SU-DHL-6 (cell line): ENCODE measurements around the gene FAM107B.

Experiments used
- H2AFZ ChIP-seq: fragments of 200-600 bp; sonication (generic); 2 replicates; pipeline ENCODE4 v1.6.1; 2014; ENCODE audit warnings: low read depth, mild to moderate bottlenecking, moderate library complexity, mixed read lengths, antibody characterized with exemption, low read length; ENCODE audit not compliant: severe bottlenecking
- H3F3A ChIP-seq: fragments of 200-600 bp; shearing (Covaris generic); 2 replicates; pipeline ENCODE4 v1.6.0; 2016; ENCODE audit warnings: antibody characterized with exemption, mild to moderate bottlenecking; ENCODE audit not compliant: insufficient read depth
- H3K27ac ChIP-seq: fragments of 200-600 bp; sonication (generic); 2 replicates; pipeline ENCODE4 v1.5.1; 2016; ENCODE audit warnings: low read depth, mild to moderate bottlenecking, low read length, moderate library complexity, mixed read lengths
- H3K27me3 ChIP-seq: fragments of 200-600 bp; sonication (generic), shearing (Covaris generic); 2 replicates; pipeline ENCODE4 v1.6.0; 2014; ENCODE audit warnings: mild to moderate bottlenecking, low read length
- H3K36me3 ChIP-seq: fragments of 200-600 bp; sonication (generic); 2 replicates; pipeline ENCODE4 v1.6.1; 2014; ENCODE audit warnings: mild to moderate bottlenecking, low read length, mixed read lengths
- H3K4me2 ChIP-seq: fragments of 300-600, 200-600 bp; shearing (Covaris generic), sonication (generic); 2 replicates; pipeline ENCODE4 v1.6.0; 2014; ENCODE audit warnings: low read length, low read depth, mild to moderate bottlenecking; ENCODE audit not compliant: poor library complexity, severe bottlenecking
- H3K4me3 ChIP-seq: fragments of 200-600 bp; sonication (generic); 2 replicates; pipeline ENCODE4 v1.5.1; 2014; ENCODE audit warnings: antibody characterized with exemption, low read length, mild to moderate bottlenecking, mixed read lengths; ENCODE audit not compliant: insufficient read depth, poor library complexity, severe bottlenecking
- H3K79me2 ChIP-seq: fragments of 200-600 bp; sonication (generic); 2 replicates; pipeline ENCODE4 v1.6.1; 2014; ENCODE audit warnings: mild to moderate bottlenecking, low read length, moderate library complexity; ENCODE audit not compliant: insufficient read depth
- H3K9ac ChIP-seq: fragments of 200-600 bp; sonication (generic); 2 replicates; pipeline ENCODE4 v1.7.0; 2014; ENCODE audit warnings: mild to moderate bottlenecking, low read length
- H3K9me2 ChIP-seq: fragments of 200-600 bp; sonication (generic); replicated peaks from 2 replicates; pipeline ENCODE4 v1.6.1; 2014; ENCODE audit warnings: low read length; ENCODE audit not compliant: insufficient read depth
- H3K9me3 ChIP-seq: fragments of 200-600 bp; sonication (generic); 2 replicates; pipeline ENCODE4 v1.6.1; 2014; ENCODE audit warnings: low read length, mixed read lengths; ENCODE audit not compliant: insufficient read depth
- H4K20me1 ChIP-seq: fragments of 200-600 bp; sonication (generic); 2 replicates; pipeline ENCODE4 v1.6.1; 2014; ENCODE audit warnings: low read depth, mild to moderate bottlenecking, antibody characterized with exemption, low read length, moderate library complexity, mixed read lengths
- CTCF ChIP-seq: fragments of 200-600 bp; sonication (generic); IDR thresholded peaks from one replicate; pipeline ENCODE4 v1.5.1; 2017; ENCODE audit warnings: antibody characterized with exemption, mild to moderate bottlenecking, low read length, moderate library complexity; ENCODE audit not compliant: insufficient read depth, poor library complexity, severe bottlenecking
- EZH2phosphoT487 ChIP-seq: fragments of 200-600 bp; sonication (generic), shearing (Covaris generic); conservative IDR thresholded peaks from 2 replicates; pipeline ENCODE4 v1.6.1; 2018; ENCODE audit warnings: mild to moderate bottlenecking, antibody characterized with exemption, low read length, moderate library complexity, mixed read lengths

Gene FAM107B

GRCh38 chr10:14776546-14776945 lies 1.8 kb upstream of the FAM107B start:
- no peak for TF ChIP-seq CTCF
- TF ChIP-seq EZH2phosphoT487: no peak
- Histone ChIP-seq H3K27ac (no peak overlapping the region), H3K9me3 (no peaks in the 10 kb centered on the region), H3K4me2 (no peak overlapping the region), H3K27me3 (no peaks in the 10 kb centered on the region), H3K9ac (no peak overlapping the region), H3K79me2 (no peaks in the 10 kb centered on the region), H2AFZ (no peak overlapping the region), H4K20me1 (no peaks in the 10 kb centered on the region), H3K9me2 (no peaks in the 10 kb centered on the region), H3K4me3 (no peak overlapping the region), H3K36me3 (no peaks in the 10 kb centered on the region), H3F3A (no peaks in the 10 kb centered on the region)

- H3K4me3 ChIP-seq: no peak overlapping the region
- no peaks in the 10 kb centered on the region for H3K27me3 ChIP-seq
- no peak for TF ChIP-seq EZH2phosphoT487
- no peak for TF ChIP-seq CTCF
- H3K9ac ChIP-seq: no peak overlapping the region
- H3K79me2 ChIP-seq: no peaks in the 10 kb centered on the region
- no peaks in the 10 kb centered on the region for H3F3A ChIP-seq
- no peaks in the 10 kb centered on the region for H3K9me2 ChIP-seq
- H3K36me3 ChIP-seq: no peaks in the 10 kb centered on the region
- H3K27ac ChIP-seq: no peak overlapping the region
- no peak overlapping the region for H3K4me2 ChIP-seq
- no peaks in the 10 kb centered on the region for H3K9me3 ChIP-seq
- no peaks in the 10 kb centered on the region for H4K20me1 ChIP-seq
- no peak overlapping the region for H2AFZ ChIP-seq
Measured at GRCh38 chr10:14775656-14776055, 959 bp upstream of the FAM107B start.

GRCh38 chr10:14774214-14774580 lies 500 bp downstream of the FAM107B start:
- no peak for TF ChIP-seq EZH2phosphoT487
- no peak for TF ChIP-seq CTCF
- Histone ChIP-seq H3K27ac (no peak overlapping the region), H2AFZ (no peak overlapping the region), H4K20me1 (no peaks in the 10 kb centered on the region), H3F3A (no peaks in the 10 kb centered on the region), H3K79me2 (no peaks in the 10 kb centered on the region), H3K9me2 (no peaks in the 10 kb centered on the region), H3K9ac (no peak overlapping the region), H3K4me2 (no peak overlapping the region), H3K4me3 (no peak overlapping the region), H3K9me3 (no peaks in the 10 kb centered on the region), H3K27me3 (no peaks in the 10 kb centered on the region), H3K36me3 (no peaks in the 10 kb centered on the region)
